Activated B cell treated with CpG ODN at 0.5 μM for 24 hours (primary cell): ENCODE measurements around the gene PRAF2. TPM values are rescaled to one million over a fixed set of nuclear protein-coding genes. Genes with fewer than 3 reads are reported as not detected.

ENCODE experiments used
- ATAC-seq: fragments of 200-7000 bp; cut with Tn5 transposase; one replicate; pipeline ENCODE4 v1.10.0; 2021; ENCODE audit warnings: low read depth, mild to moderate bottlenecking, moderate library complexity
- CTCF ChIA-PET: fragments of 350-600 bp; sonication (Branson Sonifier 250); formaldehyde crosslinking; loops from one replicate; lab custom pipeline; 2021; ENCODE audit warnings: antibody characterized with exemption; lab: Charles Lee
- POLR2A ChIA-PET: fragments of 350-600 bp; sonication (Branson Sonifier 250); formaldehyde crosslinking; loops from one replicate; lab custom pipeline; 2021; ENCODE audit warnings: antibody characterized with exemption; lab: Charles Lee
- DNase-seq: peaks from one replicate; pipeline ENCODE4 v3.0.0; 2022
- H3K27ac Mint-ChIP-seq: one replicate; pipeline ENCODE4 v1.8.0; 2020; ENCODE audit warnings: mixed read lengths
- H3K27me3 Mint-ChIP-seq: one replicate; pipeline ENCODE4 v1.8.0; 2021; ENCODE audit warnings: mixed read lengths
- H3K36me3 Mint-ChIP-seq: one replicate; pipeline ENCODE4 v1.8.0; 2021; ENCODE audit warnings: low read depth, mixed read lengths
- H3K4me1 Mint-ChIP-seq: one replicate; pipeline ENCODE4 v1.8.0; 2021; ENCODE audit warnings: mixed read lengths
- H3K4me3 Mint-ChIP-seq: one replicate; pipeline ENCODE4 v1.8.0; 2020; ENCODE audit warnings: mild to moderate bottlenecking, mixed read lengths
- H3K9me3 Mint-ChIP-seq: one replicate; pipeline ENCODE4 v1.8.0; 2020; ENCODE audit warnings: mixed read lengths
- intact Hi-C: fragments of 100-400 bp; cut with micrococcal nuclease; formaldehyde crosslinking; loops from one replicate; pipeline ENCODE4 v1.15.1; 2024
- total RNA-seq: library from RNA; stranded (reverse); gene quantifications from 2 replicates; pipeline ENCODE4 v1.2.3, GENCODE V29; 2022
- TF ChIP-seq, protein P1 (sequence below): fragments of 200-600 bp; IDR thresholded peaks from one replicate; pipeline ENCODE4 v1.8.0; 2022; ENCODE audit warnings: antibody characterized with exemption, mild to moderate bottlenecking

Gene PRAF2
- total RNA-seq, 1 donor from 2014 or later = 11.6 TPM

DNA sequence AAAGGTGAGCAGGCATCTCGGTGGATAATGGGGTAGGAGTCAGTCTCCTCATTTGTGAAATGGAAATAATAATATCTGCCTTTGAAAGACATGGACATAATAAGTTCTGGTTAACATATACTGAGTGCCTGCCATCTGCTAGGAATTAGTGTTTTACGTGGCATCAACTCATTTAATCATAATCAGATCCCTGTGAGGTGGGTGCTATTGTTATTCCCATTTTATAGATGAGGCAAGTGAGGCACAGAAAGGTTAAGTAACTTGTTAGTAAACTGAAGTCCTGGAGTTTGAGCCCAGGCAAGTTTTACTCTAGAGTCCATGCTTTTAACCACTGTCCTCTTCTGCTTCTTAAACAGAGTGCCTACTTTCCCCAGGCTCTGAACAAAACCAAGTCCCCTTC lies 7.5 kb downstream of the PRAF2 start:
- Mint-ChIP-seq H3K36me3 (peaks cover 16% of the 10 kb centered on the region), H3K27me3 (no peaks in the 10 kb centered on the region), H3K27ac (no peak overlapping the region), H3K4me1 (no peaks in the 10 kb centered on the region), H3K4me3 (no peak overlapping the region), H3K9me3 (no peaks in the 10 kb centered on the region)
- CTCF ChIA-PET = no interaction called here
- TF ChIP-seq, protein P1, sequence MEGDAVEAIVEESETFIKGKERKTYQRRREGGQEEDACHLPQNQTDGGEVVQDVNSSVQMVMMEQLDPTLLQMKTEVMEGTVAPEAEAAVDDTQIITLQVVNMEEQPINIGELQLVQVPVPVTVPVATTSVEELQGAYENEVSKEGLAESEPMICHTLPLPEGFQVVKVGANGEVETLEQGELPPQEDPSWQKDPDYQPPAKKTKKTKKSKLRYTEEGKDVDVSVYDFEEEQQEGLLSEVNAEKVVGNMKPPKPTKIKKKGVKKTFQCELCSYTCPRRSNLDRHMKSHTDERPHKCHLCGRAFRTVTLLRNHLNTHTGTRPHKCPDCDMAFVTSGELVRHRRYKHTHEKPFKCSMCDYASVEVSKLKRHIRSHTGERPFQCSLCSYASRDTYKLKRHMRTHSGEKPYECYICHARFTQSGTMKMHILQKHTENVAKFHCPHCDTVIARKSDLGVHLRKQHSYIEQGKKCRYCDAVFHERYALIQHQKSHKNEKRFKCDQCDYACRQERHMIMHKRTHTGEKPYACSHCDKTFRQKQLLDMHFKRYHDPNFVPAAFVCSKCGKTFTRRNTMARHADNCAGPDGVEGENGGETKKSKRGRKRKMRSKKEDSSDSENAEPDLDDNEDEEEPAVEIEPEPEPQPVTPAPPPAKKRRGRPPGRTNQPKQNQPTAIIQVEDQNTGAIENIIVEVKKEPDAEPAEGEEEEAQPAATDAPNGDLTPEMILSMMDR = no peak
- POLR2A ChIA-PET = no interaction called here
- ATAC-seq (no peak), DNase-seq (no peak)
- intact Hi-C loops = no loop called here

DNA sequence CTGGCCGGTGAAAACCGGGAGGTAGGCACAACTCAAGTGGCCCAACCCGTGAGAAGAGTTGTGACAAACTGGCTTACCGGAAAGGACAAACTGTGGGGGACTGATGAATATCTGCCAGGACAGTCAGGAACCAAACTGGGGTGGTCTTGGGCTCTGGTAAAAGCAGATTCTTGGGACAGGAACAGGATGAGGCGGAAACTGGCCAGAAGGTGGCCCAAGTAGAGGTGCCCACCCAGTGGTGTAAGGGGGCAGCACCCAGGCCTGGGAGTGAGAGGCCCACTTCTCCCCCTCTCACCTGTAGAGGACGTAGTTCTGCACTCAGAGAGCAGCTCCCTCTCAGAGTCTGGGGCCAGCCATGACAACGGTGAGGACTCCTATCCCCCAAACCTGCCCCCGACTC lies 9.1 kb downstream of the PRAF2 start:
- no peaks in the 10 kb centered on the region for H3K4me1 Mint-ChIP-seq
- H3K27ac Mint-ChIP-seq = no peak overlapping the region
- ATAC-seq (no peak), DNase-seq (no peak)
- CTCF ChIA-PET = no interaction called here
- H3K27me3 Mint-ChIP-seq = no peaks in the 10 kb centered on the region
- TF ChIP-seq, protein P1 = no peak
- intact Hi-C loops = no loop called here
- H3K36me3 Mint-ChIP-seq = peaks cover 15% of the 10 kb centered on the region
- no peaks in the 10 kb centered on the region for H3K9me3 Mint-ChIP-seq
- H3K4me3 Mint-ChIP-seq = no peak overlapping the region
- POLR2A ChIA-PET = no interaction called here

DNA sequence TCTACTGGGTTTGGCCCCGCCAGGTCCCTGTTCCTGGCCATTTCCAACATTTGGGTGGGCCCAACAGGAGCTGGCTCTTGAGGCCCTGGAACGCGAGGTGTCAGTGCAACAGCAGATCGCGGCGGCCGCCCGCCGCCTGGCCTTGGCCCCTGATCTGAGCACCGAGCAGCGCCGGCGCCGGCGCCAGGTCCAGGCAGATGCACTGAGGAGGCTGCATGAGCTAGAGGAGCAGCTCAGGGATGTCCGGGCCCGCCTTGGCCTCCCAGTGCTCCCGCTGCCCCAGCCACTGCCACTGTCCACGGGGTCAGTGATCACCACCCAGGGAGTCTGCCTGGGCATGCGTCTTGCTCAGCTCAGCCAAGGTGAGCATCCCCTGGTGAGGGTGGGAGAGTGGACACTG lies 9.5 kb downstream of the PRAF2 start:
- ChIA-PET CTCF (no interaction called here), POLR2A (no interaction called here)
- H3K4me1 Mint-ChIP-seq = no peaks in the 10 kb centered on the region
- ATAC-seq (no peak), DNase-seq (no peak)
- peaks cover 15% of the 10 kb centered on the region for H3K36me3 Mint-ChIP-seq
- H3K27ac Mint-ChIP-seq = no peak overlapping the region
- intact Hi-C loops = no loop called here
- H3K4me3 Mint-ChIP-seq = no peak overlapping the region
- H3K9me3 Mint-ChIP-seq = no peaks in the 10 kb centered on the region
- H3K27me3 Mint-ChIP-seq = no peaks in the 10 kb centered on the region
- TF ChIP-seq, protein P1 = no peak

DNA sequence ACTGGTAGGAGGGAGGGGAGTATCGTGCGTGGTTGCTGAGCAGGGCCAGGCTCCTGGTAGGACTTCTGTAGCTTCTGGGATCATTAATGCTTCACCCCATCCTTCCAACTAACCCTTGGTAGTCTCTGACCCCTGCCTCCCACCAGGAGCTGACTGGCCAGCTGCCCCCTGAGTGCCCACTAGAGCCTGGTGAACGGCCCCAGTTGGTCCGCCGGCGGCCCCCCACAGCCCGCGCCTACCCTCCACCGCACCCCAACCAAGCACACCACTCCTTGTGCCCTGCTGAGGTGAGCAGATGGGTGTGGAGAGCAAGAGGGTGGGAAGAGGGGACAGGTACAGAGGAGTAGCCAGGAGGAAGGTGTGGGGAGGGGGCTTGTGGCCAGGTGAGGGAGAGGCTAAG lies 10.1 kb downstream of the PRAF2 start:
- H3K36me3 Mint-ChIP-seq = peaks cover 15% of the 10 kb centered on the region
- ChIA-PET POLR2A (no interaction called here), CTCF (no interaction called here)
- no peak overlapping the region for H3K4me3 Mint-ChIP-seq
- no peaks in the 10 kb centered on the region for H3K4me1 Mint-ChIP-seq
- ATAC-seq = no peak
- H3K27ac Mint-ChIP-seq = no peak overlapping the region
- intact Hi-C loops = no loop called here
- H3K27me3 Mint-ChIP-seq = no peaks in the 10 kb centered on the region
- TF ChIP-seq, protein P1 = no peak
- no peak for DNase-seq
- H3K9me3 Mint-ChIP-seq = no peaks in the 10 kb centered on the region

DNA sequence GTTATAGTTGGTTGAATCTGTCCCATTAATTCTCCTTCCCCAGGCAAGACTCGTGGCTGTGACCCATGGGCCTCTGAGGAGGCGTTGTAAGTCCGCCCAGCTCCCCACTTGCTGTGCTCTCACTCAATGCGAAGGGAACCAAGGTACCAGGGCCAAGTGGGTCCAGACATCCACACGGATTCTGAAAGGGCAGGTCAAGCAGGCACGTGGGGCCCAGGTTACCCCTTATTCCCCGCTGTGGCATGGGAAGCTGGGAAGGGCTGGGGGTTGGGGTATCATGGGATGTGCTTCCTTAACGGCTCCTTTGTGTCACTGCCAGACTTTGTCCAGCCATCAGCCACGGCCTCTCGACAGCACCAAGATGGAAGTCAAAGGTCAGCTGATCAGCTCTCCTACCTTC lies 11.9 kb downstream of the PRAF2 start:
- H3K4me1 Mint-ChIP-seq = no peaks in the 10 kb centered on the region
- intact Hi-C loops = no loop called here
- POLR2A ChIA-PET = interaction anchor here (0.6 kb wide), 1 partner anchor 137 kb away, joined by 7 read pairs; no protein-coding TSS in a partner anchor

More for the DNA sequence above, 11.9 kb downstream of the PRAF2 start:
- Mint-ChIP-seq H3K9me3 (no peaks in the 10 kb centered on the region), H3K4me3 (no peak overlapping the region), H3K36me3 (peaks cover 12% of the 10 kb centered on the region), H3K27ac (no peak overlapping the region), H3K27me3 (no peaks in the 10 kb centered on the region)
- TF ChIP-seq, protein P1 = no peak
- CTCF ChIA-PET = no interaction called here
- no peak for ATAC-seq
- DNase-seq = no peak
